ENCODE data around the gene CLDN10.

- TF ChIP-seq, protein P1, sequence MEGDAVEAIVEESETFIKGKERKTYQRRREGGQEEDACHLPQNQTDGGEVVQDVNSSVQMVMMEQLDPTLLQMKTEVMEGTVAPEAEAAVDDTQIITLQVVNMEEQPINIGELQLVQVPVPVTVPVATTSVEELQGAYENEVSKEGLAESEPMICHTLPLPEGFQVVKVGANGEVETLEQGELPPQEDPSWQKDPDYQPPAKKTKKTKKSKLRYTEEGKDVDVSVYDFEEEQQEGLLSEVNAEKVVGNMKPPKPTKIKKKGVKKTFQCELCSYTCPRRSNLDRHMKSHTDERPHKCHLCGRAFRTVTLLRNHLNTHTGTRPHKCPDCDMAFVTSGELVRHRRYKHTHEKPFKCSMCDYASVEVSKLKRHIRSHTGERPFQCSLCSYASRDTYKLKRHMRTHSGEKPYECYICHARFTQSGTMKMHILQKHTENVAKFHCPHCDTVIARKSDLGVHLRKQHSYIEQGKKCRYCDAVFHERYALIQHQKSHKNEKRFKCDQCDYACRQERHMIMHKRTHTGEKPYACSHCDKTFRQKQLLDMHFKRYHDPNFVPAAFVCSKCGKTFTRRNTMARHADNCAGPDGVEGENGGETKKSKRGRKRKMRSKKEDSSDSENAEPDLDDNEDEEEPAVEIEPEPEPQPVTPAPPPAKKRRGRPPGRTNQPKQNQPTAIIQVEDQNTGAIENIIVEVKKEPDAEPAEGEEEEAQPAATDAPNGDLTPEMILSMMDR (conservative IDR thresholded peaks at IDR 0.05; ENCODE audit: low read depth, low read length): no peak
- TF ChIP-seq EZH2 (IDR thresholded peaks at IDR 0.05; ENCODE audit: low read length, unreplicated experiment): no peak
Observed at GRCh38 chr13:95604556-95604915, 52.0 kb downstream of the CLDN10 start.

All from PC-3 (cell line).